HG03159 (cell line): Measurements from ENCODE around the gene BCR.

ENCODE experiments used
- ATAC-seq: cut with Tn5 transposase; IDR thresholded peaks from one replicate; pipeline ENCODE4 v1.9.1; 2021; ENCODE audit warnings: mild to moderate bottlenecking, moderate library complexity; ENCODE audit not compliant: unreplicated experiment

The BCR gene

DNA sequence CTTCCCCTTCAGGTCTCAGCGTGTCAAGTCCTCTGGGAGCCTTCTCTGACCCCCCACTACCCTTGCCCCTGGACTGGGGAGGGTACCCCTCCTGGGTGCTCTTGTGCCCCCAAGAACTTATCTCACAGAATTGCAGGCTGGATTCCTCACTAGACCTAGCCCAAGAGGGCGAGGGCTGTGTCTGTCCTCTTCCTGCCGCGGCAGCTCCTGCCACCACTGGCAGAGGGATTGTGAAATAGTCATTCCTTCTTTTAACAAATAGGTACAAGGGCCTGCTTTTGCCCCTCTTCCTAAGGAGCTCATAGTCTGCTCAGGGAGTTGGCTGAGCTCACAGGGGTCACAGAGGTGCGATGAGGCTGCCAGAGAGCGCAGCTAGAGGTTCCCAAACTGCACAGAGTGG is 29.5 kb upstream of the BCR start:
- ATAC-seq, result no peak

DNA sequence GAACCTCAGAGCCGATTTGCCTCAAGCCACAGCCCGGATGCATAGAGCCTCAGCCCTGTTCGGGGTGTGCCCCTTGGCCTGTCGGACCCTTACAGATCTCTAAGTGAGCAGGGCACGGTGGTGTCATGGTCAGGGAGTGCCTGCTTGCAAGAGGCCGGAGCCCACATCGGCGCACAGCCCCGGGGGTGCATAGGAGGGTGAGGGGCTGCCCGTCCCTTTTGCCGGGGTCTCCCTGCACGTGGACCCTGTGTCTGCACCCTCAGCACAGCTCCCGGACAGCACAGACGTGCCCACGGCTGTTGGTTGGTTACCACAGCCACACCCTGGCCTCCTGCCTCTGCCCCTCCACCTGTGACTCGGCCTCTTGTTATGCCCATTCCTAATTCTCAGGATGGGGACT is 28.5 kb upstream of the BCR start:
- ATAC-seq, result no peak

DNA sequence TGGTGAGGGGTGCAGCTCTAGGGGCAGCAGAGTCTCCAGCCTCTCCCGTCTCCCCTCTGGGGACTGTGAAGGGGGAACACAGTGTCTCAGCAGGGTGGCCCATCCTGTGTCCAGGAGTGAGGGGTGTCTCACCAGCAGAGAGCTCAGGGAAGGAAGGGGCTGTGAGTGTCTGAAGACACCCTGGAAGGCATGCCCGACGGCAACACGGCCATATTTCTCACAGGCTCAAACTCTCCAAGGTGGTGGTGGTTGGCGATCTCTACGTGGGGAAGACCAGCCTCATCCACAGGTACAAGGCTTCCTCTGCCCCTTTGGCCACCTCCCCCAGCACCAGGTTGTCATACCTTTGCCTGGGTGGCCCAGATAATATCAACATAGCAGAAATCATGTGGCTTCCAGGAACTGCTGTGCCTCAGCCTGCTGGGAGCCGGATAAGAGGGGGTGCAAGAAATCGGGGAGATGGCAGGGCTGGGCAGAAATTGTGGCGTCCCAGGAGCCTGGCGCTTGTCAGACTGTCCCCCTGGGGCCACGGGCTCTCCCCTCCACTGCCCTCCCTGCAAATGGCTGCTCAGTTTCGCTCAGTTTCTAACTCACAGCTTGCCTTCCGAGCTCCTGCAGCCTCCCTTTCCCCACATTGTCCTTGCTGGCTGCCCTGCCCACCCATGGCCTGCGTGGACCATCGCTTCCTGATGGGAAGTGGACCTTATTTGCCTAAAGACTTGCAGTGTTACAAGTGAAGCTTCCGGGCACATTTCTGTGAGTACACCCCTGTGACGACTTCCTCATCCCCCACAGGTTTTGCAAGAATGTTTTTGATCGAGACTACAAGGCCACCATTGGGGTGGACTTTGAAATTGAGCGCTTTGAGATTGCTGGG is 27.8 kb upstream of the BCR start:
- no peak for ATAC-seq

DNA sequence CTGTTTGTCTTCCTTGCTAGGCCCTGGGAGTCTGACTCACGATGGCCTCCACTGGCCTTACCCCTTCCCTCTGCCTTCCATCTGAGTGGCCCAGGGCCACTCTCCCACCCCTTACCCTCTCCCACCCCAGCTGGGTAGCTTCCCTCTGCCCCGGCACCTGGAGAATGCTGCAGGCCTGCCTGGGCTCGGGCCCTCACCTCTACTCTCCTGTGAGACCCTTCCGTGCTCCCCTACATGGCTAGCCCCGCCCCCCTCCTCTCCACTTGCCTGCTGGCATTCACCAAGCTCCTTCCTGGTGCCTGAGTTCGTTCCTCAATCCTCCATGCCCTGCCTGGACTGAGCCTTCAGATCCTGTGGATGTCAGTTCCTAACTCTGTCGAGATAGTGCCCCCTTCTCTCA is 26.3 kb upstream of the BCR start:
- no peak for ATAC-seq

DNA sequence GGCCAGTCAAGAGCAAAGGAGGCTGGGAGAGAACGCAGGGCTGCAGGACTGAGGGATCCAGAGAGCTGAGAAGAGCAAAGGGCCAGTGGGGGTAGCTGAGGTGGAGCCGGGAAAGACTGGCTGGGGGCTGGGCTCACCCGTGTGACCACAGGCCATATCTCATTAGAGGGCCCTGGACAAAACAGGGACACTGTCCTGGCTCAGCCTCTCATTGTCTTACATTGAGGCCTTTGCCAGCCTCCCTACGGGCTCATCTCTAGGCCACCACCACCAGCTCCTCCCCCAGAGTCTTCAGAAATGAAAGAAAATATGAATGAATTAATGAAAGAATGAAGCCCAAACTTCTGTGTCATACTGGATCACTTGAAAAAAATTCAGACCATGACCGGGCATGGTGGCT is 25.8 kb upstream of the BCR start:
- ATAC-seq, result no peak

DNA sequence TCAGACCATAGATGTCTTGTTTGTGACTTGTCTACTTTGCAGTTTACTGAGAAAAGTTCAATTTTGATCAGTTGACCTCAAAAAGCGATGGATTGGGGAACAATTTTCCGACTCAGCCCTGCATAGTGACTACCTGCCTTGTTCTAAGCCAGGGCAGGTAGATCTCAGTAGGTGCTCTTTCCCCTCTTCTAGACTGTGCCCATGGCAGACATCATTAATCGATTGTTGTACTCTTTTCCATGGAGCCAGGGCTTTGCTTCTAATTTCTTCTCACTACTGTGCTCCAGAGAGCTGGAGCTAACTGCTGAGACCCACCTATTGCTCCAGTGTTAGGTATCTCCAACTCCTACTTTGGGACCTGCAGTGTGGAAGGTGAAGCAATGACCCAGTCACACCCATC is 25.2 kb upstream of the BCR start:
- ATAC-seq, result no peak

DNA sequence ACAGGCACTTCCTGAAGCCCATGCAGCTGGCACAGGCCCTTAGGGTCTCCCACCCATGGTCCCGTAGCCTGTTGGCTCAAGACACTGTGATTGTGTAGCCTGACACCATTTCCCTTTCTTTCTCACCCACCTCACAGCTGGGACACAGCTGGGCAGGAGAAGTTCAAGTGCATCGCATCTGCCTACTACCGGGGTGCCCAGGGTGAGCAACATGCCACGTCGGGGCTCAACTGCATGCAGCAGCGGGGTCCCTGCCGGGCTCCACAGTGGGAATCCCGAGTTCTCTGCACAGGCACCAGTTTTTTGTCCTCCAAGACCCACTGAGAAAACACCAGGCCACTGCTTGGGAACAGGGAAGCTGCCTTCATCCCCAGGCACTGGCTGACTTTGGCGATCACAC is 24.5 kb upstream of the BCR start:
- no peak for ATAC-seq

DNA sequence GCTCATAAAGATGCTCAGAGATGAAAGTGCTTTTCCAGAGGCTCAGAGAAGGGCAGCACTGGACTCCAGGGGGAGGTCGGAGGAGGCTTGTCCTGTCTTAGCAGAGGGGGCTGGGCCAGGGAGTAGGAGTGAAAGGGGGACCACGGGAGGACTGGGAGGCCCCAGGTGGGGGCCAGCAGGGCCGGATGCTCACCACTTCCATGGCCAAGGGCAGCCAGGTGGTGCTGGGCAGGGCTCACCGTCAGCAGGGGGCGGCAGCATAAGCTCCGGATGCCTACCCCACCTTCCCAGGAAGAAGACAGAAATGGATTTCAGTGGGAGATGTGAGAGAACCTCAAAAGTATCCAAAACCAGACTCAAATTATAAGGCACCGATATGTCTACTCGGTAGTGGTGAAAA is 24.0 kb upstream of the BCR start:
- ATAC-seq, result no peak

DNA sequence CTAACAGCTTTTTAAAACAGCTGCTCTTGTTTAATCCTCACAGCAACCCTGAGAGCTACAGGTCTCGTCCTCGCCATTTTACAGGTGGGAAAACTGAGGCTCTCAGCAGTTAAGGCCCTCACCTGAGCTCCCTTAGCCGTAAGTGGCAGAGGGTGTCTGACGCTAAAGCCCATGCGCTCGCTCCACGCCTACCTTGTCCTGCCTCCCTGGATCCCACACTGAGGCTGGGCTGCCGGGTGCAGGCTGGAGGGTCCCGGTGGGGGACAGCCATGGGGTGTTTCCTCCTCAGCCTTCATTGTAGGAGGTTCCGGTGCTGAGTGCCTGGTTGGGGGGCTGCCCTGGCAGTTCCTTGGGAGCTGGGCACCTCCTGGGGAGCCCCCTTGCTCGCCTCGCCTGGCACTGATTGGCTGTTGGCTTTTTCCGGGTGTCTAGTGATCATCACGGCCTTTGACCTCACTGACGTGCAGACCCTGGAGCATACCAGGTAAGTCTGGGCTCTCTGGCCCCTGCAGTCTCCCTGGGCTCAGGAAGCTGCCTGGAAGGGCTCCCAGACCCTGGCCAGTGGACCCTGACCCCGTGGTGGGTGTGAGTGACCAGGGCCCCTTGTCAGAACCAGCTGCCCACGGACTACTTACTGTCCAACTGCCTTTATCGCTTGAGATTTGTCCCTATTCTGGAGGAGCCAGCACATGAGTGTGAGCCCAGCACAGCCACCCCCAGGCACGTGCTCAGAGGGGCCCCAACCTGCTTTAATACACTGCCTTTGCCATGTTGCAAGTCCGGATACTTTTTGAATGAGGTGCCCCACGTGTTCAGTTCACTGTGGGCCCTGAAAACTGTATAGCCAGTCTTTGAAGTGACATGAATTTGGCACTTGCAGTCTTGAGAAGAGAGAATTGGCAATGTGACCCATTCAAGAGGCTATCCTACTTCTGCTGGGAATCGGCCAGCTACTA is 22.5 kb upstream of the BCR start:
- no peak for ATAC-seq

DNA sequence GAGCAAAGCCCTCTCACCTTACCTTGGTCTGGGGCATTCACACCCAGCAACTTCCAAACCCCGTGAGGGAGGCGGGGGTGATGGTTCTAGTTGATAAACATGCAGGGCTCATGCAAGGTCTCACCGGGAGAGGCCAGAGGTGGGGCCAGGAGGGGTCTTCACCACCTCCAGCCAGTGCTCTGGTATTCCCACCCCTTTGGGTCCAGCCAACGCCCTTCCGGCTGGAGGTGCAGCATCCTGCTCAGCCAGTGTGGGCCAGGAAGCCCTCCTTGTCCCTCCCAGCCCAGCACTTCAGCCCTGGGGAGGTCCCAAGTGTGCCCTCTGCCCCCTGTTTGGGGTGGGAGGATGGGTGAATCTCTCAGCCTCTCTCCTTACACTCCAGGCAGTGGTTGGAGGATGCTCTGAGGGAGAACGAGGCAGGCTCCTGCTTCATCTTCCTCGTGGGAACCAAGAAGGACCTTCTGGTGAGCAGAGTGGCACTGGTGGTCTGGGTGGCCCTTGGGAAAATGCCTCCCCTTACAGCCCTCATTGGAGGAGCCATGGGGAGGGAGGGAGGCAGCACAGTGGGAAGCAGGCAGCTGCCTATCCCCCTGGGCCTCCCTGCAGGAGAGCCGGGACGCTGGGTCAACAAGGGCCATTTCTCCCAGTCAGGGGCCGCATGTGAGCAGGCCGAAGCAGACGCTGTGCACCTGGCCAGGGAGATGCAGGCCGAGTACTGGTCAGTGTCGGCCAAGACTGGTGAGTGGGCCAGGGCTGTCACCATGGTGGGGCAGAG is 21.6 kb upstream of the BCR start:
- no peak for ATAC-seq

DNA sequence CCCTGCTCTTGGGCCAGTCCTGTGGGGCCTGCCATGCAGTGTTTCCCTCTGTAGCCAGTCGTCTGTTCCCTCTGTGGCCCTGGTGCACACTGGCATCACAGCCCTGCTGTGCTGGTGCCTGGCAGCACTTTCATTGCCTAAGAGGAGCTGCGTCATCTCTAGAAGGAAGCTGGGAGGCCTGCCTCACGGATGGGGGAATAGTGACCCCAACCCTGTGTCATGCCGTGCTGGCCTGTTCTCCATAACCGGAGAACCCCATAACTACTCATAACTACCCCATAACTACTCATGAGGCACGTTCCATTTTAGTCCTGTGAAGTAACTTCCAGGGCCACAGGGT is 21.0 kb upstream of the BCR start:
- ATAC-seq, result no peak

DNA sequence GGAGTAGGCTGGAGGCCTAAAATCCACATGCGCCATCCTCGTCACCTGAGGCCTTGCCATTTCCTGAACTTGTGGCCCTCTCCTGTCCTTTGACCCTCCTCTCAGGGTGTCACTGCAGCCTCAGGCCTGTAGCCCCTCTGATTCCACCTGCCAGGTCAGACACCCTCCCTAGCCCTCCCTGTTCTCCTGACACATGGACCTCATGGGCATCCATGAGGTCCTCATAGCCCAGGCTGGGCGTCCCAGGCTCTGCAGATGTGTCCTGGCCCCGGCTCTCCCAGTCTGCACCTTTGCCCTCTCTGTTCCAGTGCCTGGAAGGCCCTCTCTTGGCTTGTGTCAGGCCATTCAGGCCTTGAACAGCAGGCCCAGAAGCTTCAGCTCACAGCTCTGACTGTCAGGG is 19.3 kb upstream of the BCR start:
- ATAC-seq, result no peak

DNA sequence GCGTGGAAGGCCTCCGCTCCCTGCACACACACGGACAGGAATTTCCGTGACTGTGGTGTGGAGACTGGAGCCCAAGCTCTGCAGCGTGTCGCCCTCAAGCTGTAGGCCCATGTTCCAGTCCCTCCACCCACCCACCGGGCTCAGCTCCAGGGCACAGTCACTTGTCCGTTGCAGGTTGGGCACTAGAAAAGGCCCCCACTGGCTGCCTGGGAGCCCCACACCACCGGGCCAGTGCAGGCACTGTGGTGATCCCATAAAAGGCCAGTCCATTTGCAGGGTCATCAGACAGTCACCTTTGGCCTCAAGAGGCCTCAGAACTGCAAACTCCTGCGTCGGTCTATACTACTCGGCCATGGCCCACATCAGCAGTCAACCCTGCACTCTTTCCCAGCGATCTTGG is 18.7 kb upstream of the BCR start:
- no peak for ATAC-seq

DNA sequence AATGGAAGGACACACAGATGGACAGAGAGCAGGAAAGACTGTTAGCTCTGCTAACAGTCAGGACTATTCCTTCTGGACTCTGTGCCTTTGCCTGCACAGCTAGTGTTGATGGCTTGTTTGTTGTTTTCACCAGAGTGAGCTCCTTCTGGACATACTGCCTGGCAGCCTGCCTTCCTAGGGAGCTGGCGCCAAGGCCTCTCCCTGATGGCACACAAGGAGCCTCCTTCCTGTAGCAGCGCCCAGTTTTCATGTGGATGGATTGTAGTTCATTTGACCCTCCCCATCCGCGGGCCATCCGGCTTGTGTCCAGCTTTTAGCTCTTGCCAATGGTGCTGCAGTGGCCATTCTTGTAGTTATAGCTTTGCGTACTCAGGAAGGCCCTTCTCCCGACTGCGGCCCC is 16.6 kb upstream of the BCR start:
- ATAC-seq, result no peak

DNA sequence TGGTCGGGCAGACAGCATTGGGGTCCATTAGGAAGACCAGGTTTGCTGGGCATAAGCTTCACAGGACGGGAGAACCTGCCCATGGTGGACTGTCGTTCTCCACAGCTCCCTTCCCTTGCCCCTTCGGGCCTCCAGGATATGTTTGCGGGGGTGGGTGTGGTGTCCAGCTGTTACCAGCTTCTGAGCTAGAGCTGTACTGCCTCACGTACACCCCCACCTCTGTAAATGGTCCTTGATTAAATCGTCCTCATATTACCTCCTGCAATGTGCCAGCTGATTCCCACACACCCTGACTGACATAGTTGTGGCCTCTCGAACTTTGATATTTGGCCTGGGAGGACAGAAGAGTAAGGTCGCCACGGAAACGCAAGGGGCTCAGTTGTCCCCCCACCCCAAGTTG is 16.2 kb upstream of the BCR start:
- no peak for ATAC-seq

DNA sequence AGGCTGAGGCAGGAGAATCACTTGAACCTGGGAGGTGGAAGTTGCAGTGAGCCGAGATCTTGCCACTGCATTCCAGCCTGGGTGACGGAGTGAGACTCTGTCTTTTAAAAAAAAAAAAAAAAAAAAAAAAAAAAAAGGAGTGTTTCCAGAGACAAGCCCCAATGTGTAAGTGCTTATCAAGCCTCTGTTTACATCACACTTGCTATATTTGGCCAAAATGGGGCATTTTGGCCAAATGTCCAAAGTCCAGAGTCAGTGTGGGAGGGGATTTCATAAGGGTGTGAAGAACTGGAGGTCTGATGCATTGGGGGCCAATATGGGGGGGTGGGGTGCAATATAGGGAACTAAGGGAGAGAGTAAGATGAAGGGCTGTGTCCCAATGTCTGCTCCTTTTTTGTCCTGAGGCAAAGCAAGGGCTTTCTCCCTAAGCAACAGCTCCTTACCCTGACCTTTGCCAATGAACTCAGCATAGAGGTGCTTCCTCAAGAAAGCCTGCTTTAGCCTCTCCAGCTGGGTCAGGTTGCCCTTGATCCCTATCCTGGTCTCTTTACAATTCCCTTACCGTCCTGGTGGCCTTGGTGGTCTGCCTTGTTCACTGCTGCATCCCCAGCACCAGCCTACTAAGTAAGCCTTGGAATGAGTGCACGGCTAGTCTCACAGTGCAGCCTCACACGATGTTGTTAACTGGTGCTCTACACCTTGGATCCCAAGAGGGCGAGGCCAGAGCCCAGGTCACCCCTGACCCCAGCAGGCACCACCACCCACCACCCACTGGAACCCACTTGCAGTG is 14.1 kb upstream of the BCR start:
- no peak for ATAC-seq

DNA sequence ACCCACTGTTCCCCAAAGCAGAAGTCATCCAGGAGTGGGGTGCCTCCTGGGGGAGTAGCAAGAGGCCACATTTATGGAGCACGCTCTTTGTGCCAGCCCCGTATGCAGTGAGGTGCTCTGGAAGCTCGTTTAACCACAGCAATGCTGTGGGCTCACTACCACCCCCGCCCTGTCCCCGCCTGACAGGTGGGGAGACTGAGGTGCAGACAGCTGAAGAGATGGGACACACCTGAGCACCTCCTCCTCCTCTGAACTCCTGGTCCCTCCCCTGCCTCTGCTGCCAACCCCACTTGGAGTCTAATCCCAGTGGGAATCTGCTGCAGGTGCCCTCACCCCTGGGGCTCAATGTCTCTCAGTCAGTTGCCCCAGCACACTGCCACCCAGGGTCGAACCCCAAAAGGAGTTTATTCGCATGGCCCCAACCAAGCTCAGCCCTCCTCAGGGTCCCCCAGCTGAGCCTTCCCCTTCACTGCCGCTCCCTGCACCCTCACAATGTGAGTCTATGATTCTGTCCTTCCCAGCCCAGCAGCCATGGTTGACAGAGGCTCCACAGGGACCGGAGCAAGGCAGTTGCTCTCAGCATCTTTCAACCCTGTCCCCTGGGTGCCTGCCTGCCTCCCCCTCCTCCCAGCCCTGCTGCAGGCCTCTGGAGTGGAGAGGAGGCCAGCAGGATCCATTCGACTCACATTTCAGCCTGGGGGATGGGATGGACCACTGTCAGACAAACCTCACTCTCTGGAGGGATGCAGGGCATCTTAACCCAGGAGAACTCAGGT is 13.3 kb upstream of the BCR start:
- ATAC-seq, result no peak

DNA sequence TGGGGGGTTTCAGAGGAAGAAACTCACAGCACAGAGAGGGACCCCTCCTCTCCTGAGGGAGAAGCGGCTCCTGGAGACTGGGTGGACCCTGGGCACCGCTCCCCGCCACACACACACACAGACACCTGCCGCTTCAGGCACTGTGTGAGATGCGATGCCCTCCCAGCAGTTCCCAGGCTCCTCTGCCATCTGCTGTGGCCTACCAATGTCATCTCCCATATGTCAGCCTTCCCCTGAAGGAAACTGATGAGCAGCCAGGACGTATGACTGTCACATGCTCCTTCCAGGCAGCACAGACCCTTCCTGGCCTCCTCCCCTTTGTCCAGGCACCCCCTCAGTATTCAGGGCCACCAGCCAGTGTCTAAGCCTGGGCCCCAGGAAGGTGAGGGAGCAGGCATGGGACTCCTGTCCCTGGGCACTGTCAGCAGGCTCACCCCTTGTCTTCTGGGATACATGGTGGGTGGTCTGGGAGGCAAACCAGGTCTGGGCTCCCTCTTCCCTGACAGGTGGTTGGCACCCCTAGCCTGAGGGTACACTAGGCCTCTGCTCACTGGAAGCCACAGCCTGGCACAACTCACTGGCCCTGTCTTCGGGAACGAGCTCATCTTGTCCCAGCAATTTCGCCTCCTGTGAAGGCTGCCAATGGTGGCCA is 11.8 kb upstream of the BCR start:
- ATAC-seq, result no peak

DNA sequence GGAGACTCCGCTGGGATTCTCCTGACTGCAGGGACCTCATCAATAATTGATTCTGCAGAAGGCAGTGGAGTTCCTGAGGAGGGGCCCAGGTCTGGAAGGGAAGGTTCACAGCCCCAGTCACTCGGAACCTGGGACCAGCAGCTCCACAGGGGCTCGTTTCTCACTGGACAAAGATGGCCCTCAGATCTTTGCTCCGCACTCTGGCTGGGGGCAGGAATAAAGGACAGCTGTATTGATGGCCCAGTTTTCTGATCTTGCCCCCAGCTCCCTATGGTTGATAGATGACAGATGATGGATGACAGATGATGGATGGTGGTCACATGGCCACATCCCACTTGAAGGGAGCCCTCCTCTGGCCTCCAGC is 11.3 kb upstream of the BCR start:
- no peak for ATAC-seq
